ENCODE data around the gene RETREG3. TPM values are rescaled to one million over a fixed set of nuclear protein-coding genes. Genes with fewer than 3 reads are reported as not detected.

Gene RETREG3
- total and polyA plus RNA-seq, 2 of the 4 experiments (the other 2 are of a cell fraction), result 18.1 to 44.1 TPM

- in situ Hi-C loops (cut with MboI; ENCODE audit: low sequenced_read_pairs) (no loop called here), dilution Hi-C loops (cut with HindIII; ENCODE audit: low sequenced_read_pairs, unreplicated experiment) (no loop called here), intact Hi-C loops (cut with micrococcal nuclease) (no loop called here)
- Histone ChIP-seq H4K5ac (ENCODE audit: low read depth, low read length) (no peak overlapping the region), H3K4me3 (ENCODE audit: insufficient read depth, low read depth, low read length) (no peak overlapping the region), H4K20me1 (ENCODE audit: insufficient read depth, low read length) (no peaks in the 10 kb centered on the region), H3K23ac (ENCODE audit: low read depth, low read length) (no peak overlapping the region), H3K4me2 (ENCODE audit: low read depth, low read length) (no peak overlapping the region), H3K36me3 (ENCODE audit: control insufficient read depth, insufficient read depth, low read length) (no peaks in the 10 kb centered on the region), H2BK5ac (ENCODE audit: low read depth, low read length, poor library complexity, severe bottlenecking) (no peak overlapping the region), H3K27ac (ENCODE audit: insufficient read depth, low read length) (no peak overlapping the region), H3K9me1 (ENCODE audit: insufficient read depth, low read length) (no peaks in the 10 kb centered on the region), H3K79me1 (ENCODE audit: low read depth in 1 of 2, low read length in 2 of 2) (no peaks in the 10 kb centered on the region), H2AK5ac (ENCODE audit: low read depth, low read length) (no peak overlapping the region), H2AK9ac (replicated peaks; ENCODE audit: low read depth, low read length, poor library complexity) (no peak overlapping the region), H2BK20ac (ENCODE audit: low read depth, low read length) (no peak overlapping the region), H3K9ac (ENCODE audit: low read depth, low read length) (no peak overlapping the region), H2BK120ac (ENCODE audit: low read depth, low read length) (no peak overlapping the region), H3K4me1 (ENCODE audit: control insufficient read depth, insufficient read depth, low read length) (no peaks in the 10 kb centered on the region), H2AFZ (replicated peaks; ENCODE audit: low read length, poor library complexity) (no peak overlapping the region), H4K8ac (ENCODE audit: low read depth in 2 of 2, low read length in 2 of 2) (no peak overlapping the region), H4K91ac (ENCODE audit: insufficient read depth, low read depth, low read length) (no peak overlapping the region), H3K9me3 (ENCODE audit: control insufficient read depth, insufficient read depth, low read length) (no peaks in the 10 kb centered on the region), H3K4ac (ENCODE audit: low read depth, low read length) (no peak overlapping the region), H3K14ac (replicated peaks; ENCODE audit: low read depth, low read length) (no peak overlapping the region), H3K18ac (ENCODE audit: low read depth, low read length) (no peak overlapping the region), H3K56ac (ENCODE audit: extremely low read depth, insufficient read depth, low read length) (no peak overlapping the region), H2BK15ac (ENCODE audit: low read depth, low read length) (no peak overlapping the region), H3K27me3 (ENCODE audit: control insufficient read depth, insufficient read depth, low read length) (peaks cover 40% of the 10 kb centered on the region)
- no CpG with 5 or more reads among the region's 4 CpGs for WGBS, 2 experiments (ENCODE audit: extremely low coverage in 2 of 2, insufficient read length in 1 of 2)
- CTCF ChIA-PET, result no interaction called here
- TF ChIP-seq MAFK (IDR thresholded peaks at IDR 0.05; ENCODE audit: low read depth, low read length) (no peak), RFX5 (IDR thresholded peaks at IDR 0.05; ENCODE audit: low read depth, low read length) (no peak), FOS (IDR thresholded peaks at IDR 0.05; ENCODE audit: low read depth, low read length) (no peak), CEBPB (IDR thresholded peaks at IDR 0.05; ENCODE audit: low read depth, low read length) (no peak), MAZ (IDR thresholded peaks at IDR 0.05; ENCODE audit: borderline replicate concordance, low read depth, low read length) (no peak), SMC3 (IDR thresholded peaks at IDR 0.05; ENCODE audit: low read depth, low read length) (no peak), POLR2A (IDR thresholded peaks at IDR 0.05; ENCODE audit: low read depth, low read length) (no peak), MXI1 (IDR thresholded peaks at IDR 0.05; ENCODE audit: borderline replicate concordance, low read depth, low read length) (no peak), BHLHE40 (IDR thresholded peaks at IDR 0.05; ENCODE audit: low read depth, low read length) (no peak), RCOR1 (IDR thresholded peaks at IDR 0.05; ENCODE audit: insufficient replicate concordance, low read length) (no peak), NFE2L2 (IDR thresholded peaks at IDR 0.05; ENCODE audit: low read depth, low read length) (no peak), CHD1 (IDR thresholded peaks at IDR 0.05; ENCODE audit: low read depth, low read length) (no peak), RAD21 (IDR thresholded peaks at IDR 0.05; ENCODE audit: low read length) (no peak)
- TF ChIP-seq, protein P1, sequence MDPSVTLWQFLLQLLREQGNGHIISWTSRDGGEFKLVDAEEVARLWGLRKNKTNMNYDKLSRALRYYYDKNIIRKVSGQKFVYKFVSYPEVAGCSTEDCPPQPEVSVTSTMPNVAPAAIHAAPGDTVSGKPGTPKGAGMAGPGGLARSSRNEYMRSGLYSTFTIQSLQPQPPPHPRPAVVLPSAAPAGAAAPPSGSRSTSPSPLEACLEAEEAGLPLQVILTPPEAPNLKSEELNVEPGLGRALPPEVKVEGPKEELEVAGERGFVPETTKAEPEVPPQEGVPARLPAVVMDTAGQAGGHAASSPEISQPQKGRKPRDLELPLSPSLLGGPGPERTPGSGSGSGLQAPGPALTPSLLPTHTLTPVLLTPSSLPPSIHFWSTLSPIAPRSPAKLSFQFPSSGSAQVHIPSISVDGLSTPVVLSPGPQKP (IDR thresholded peaks at IDR 0.05; ENCODE audit: borderline replicate concordance, low read depth, low read length), result no peak
- TF ChIP-seq, protein P2, sequence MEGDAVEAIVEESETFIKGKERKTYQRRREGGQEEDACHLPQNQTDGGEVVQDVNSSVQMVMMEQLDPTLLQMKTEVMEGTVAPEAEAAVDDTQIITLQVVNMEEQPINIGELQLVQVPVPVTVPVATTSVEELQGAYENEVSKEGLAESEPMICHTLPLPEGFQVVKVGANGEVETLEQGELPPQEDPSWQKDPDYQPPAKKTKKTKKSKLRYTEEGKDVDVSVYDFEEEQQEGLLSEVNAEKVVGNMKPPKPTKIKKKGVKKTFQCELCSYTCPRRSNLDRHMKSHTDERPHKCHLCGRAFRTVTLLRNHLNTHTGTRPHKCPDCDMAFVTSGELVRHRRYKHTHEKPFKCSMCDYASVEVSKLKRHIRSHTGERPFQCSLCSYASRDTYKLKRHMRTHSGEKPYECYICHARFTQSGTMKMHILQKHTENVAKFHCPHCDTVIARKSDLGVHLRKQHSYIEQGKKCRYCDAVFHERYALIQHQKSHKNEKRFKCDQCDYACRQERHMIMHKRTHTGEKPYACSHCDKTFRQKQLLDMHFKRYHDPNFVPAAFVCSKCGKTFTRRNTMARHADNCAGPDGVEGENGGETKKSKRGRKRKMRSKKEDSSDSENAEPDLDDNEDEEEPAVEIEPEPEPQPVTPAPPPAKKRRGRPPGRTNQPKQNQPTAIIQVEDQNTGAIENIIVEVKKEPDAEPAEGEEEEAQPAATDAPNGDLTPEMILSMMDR (conservative IDR thresholded peaks at IDR 0.05; ENCODE audit: low read depth, low read length), result no peak
- TF ChIP-seq, protein P3, sequence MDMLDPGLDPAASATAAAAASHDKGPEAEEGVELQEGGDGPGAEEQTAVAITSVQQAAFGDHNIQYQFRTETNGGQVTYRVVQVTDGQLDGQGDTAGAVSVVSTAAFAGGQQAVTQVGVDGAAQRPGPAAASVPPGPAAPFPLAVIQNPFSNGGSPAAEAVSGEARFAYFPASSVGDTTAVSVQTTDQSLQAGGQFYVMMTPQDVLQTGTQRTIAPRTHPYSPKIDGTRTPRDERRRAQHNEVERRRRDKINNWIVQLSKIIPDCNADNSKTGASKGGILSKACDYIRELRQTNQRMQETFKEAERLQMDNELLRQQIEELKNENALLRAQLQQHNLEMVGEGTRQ (IDR thresholded peaks at IDR 0.05; ENCODE audit: low read depth, low read length), result no peak
- DNase-seq, result no peak
- POLR2A ChIA-PET (ENCODE audit: unreplicated experiment), result no interaction called here
- no peak for ATAC-seq (ENCODE audit: low read depth)
- no TSS peak for BruUV-seq (replicated peaks)
These were observed 30.9 kb upstream of the RETREG3 start for GRCh38 chr17:42640121-42640520.

All from IMR-90 (cell line).